NCI-H524 (cell line): ENCODE measurements around the gene GAGE12F.
"Not testable (repeated sequence)": the region's sequence is repeated elsewhere in the genome, so short reads cannot be mapped to it uniquely, and the experiment has no call there.

Source experiments
- DNase-seq, 2 experiments: peaks; one replicate each; lab custom pipeline; 2025; lab: John Stamatoyannopoulos, UW

Gene GAGE12F, protein sequence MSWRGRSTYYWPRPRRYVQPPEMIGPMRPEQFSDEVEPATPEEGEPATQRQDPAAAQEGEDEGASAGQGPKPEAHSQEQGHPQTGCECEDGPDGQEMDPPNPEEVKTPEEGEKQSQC

GRCh38 chrX:49560542-49560941, at the start of gene GAGE12F:
GAGE12F (plus strand) TSS chrX:49560842; CDS start chrX:49561997, 1,155 bp downstream.
- DNase-seq = not testable (repeated sequence)

DNA sequence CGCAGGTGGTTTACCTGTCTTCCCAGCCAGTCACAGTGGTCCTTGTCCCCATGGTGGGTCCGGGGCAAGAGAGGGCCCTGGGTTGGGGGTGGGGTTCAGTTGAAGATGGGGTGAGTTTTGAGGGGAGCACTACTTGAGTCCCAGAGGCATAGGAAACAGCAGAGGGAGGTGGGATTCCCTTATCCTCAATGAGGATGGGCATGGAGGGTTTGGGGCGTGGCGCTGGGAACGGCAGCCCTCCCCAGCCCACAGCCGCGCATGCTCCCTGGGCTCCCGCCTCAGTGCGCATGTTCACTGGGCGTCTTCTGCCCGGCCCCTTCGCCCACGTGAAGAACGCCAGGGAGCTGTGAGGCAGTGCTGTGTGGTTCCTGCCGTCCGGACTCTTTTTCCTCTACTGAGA, 28.8 kb upstream of the GAGE12F start, which contains the start of gene GAGE12C:
GAGE12C (plus strand) TSS at position 301 of the 400 bp plus-strand sequence. CDS start 1,155 bp downstream, outside the sequence.
- DNase-seq = not testable (repeated sequence)

- DNase-seq = not testable (repeated sequence)
Measured at GRCh38 chrX:49541433-49541832, 19.2 kb upstream of the GAGE12F start, which contains the start of gene GAGE12D. GAGE12D (plus strand) TSS chrX:49541733; CDS start chrX:49542888, 1,155 bp downstream.

GRCh38 chrX:49550989-49551388, 9.7 kb upstream of the GAGE12F start, which contains the start of gene GAGE12E:
GAGE12E (plus strand) TSS chrX:49551289; CDS start chrX:49552444, 1,155 bp downstream.
- DNase-seq = not testable (repeated sequence)

- not testable (repeated sequence) for DNase-seq
Measured at GRCh38 chrX:49568728-49569127, 8.1 kb downstream of the GAGE12F start.

- not testable (repeated sequence) for DNase-seq
Measured at GRCh38 chrX:49569152-49569551, 8.5 kb downstream of the GAGE12F start.

- not testable (repeated sequence) for DNase-seq
Measured at GRCh38 chrX:49570100-49570499, 9.5 kb downstream of the GAGE12F start, which contains the start of gene GAGE12G. GAGE12G (plus strand) TSS chrX:49570400; CDS start chrX:49571555, 1,155 bp downstream.

- DNase-seq = not testable (repeated sequence)
Measured at GRCh38 chrX:49579649-49580048, 19.0 kb downstream of the GAGE12F start, which contains the start of gene GAGE12H. GAGE12H (plus strand) TSS chrX:49579949; CDS start chrX:49581104, 1,155 bp downstream.

- DNase-seq = not testable (repeated sequence)
Measured at GRCh38 chrX:49589196-49589595, 28.6 kb downstream of the GAGE12F start, which contains the start of gene GAGE2A. GAGE2A (plus strand) TSS chrX:49589496; CDS start chrX:49590651, 1,155 bp downstream.

GRCh38 chrX:49589769-49590478, 29.3 kb downstream of the GAGE12F start:
- not testable (repeated sequence) for DNase-seq

DNA sequence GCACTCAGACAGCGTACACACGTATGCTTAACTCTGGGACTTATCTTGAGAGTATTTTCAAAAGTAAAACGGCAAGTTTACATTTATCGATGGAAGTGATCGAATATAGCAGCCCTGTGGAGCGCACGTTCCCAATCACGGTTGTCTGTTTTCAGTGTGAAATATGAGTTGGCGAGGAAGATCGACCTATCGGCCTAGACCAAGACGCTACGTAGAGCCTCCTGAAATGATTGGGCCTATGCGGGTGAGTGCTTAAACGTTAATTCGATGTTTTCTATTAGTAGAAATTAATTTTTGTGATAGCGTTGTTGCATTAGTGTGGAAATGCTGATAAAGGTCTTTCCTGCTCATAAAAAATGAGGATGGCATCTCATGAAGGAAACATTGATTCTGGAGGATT, 29.8 kb downstream of the GAGE12F start:
- DNase-seq = not testable (repeated sequence)

GRCh38 chrX:49598720-49599119, 38.1 kb downstream of the GAGE12F start, which contains the start of gene GAGE1:
GAGE1 (plus strand) TSS chrX:49599020; CDS start chrX:49600175, 1,155 bp downstream.
- DNase-seq = not testable (repeated sequence)

DNA sequence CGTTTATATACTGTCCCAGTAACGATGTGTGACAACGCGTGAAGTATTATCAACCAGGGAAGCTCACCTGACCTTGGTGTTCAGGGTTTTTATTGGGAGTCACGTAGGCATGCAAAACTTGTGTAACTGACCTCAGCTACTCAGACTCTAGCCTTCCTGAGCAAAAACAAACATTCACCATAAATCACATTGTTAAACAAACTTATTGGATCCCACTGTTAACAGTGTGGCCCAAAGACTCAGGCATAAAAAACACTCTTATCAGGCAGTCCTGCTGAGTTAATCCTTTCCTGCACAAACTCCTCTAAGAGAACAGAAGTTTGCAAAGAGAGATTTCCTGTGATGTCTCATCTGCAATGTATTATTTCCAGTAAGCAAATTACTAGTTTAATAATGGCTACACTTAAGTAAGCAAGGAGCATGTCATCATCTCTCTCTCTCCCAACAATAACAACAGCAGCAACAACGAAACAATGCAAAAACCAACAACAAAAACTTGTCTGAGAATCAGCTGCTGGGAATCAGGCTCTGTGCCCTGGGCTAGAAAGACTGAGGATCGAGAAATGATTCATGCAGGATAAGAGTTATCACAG, 50.2 kb downstream of the GAGE12F start:
- DNase-seq = no peak
